ENCODE data around the gene FAM20C. TPM values are rescaled to one million over a fixed set of nuclear protein-coding genes. Genes with fewer than 3 reads are reported as not detected.

FAM20C gene
- polyA plus RNA-seq, 4 donors: 33.4 to 73.7 (median 63.3) TPM

- no peak for DNase-seq (ENCODE audit: low read depth in 4 of 4, low spot score in 3 of 4)
Measured at GRCh38 chr7:157771-158625, 34.4 kb upstream of the FAM20C start.

GRCh38 chr7:158771-159170 is 33.6 kb upstream of the FAM20C start:
- no peak for DNase-seq (ENCODE audit: low read depth in 4 of 4, low spot score in 3 of 4)

- DNase-seq (ENCODE audit: low read depth in 4 of 4, low spot score in 3 of 4): no peak
Measured at GRCh38 chr7:159370-160270, 32.8 kb upstream of the FAM20C start.

- no peak for DNase-seq (ENCODE audit: low read depth in 4 of 4, low spot score in 3 of 4)
Measured at GRCh38 chr7:160958-161725, 31.2 kb upstream of the FAM20C start.

GRCh38 chr7:162632-163297 is 29.6 kb upstream of the FAM20C start:
- no peak for DNase-seq (ENCODE audit: low read depth in 4 of 4, low spot score in 3 of 4)

- DNase-seq (ENCODE audit: low read depth in 4 of 4, low spot score in 3 of 4): no peak
Measured at GRCh38 chr7:163298-163695, 29.1 kb upstream of the FAM20C start.

GRCh38 chr7:163971-164881 is 28.1 kb upstream of the FAM20C start:
- no peak for DNase-seq (ENCODE audit: low read depth in 4 of 4, low spot score in 3 of 4)

GRCh38 chr7:164882-165660 is 27.3 kb upstream of the FAM20C start:
- no peak for DNase-seq (ENCODE audit: low read depth in 4 of 4, low spot score in 3 of 4)

- DNase-seq (ENCODE audit: low read depth in 4 of 4, low spot score in 3 of 4): no peak
Measured at GRCh38 chr7:165661-166337, 26.6 kb upstream of the FAM20C start.

- DNase-seq (ENCODE audit: low read depth in 4 of 4, low spot score in 3 of 4): no peak
Measured at GRCh38 chr7:166338-167060, 25.9 kb upstream of the FAM20C start.

- DNase-seq (ENCODE audit: low read depth in 4 of 4, low spot score in 3 of 4): no peak
Measured at GRCh38 chr7:167090-167855, 25.1 kb upstream of the FAM20C start.

- no peak for DNase-seq (ENCODE audit: low read depth in 4 of 4, low spot score in 3 of 4)
Measured at GRCh38 chr7:167976-168791, 24.2 kb upstream of the FAM20C start.

- no peak for DNase-seq (ENCODE audit: low read depth in 4 of 4, low spot score in 3 of 4)
Measured at GRCh38 chr7:169276-170172, 22.8 kb upstream of the FAM20C start.

GRCh38 chr7:170551-171363 is 21.6 kb upstream of the FAM20C start:
- no peak for DNase-seq (ENCODE audit: low read depth in 4 of 4, low spot score in 3 of 4)

Data from left renal pelvis (tissue), 4 donors.